GM04504 (cell line): ENCODE data around the gene SYT14.
"Not testable (repeated sequence)": the region's sequence is repeated elsewhere in the genome, so short reads cannot be mapped to it uniquely, and the experiment has no call there.

Experiments used
- DNase-seq: peaks from one replicate; pipeline ENCODE4 v3.0.0-alpha.2; 2012; ENCODE audit warnings: low read depth

Gene SYT14

GRCh38 chr1:209945377-209945776 lies 7.4 kb downstream of the SYT14 start:
- no peak for DNase-seq

GRCh38 chr1:209948155-209948554 lies 10.1 kb downstream of the SYT14 start:
- DNase-seq, result no peak

GRCh38 chr1:209956116-209956515 lies 18.1 kb downstream of the SYT14 start:
- DNase-seq, result no peak

- no peak for DNase-seq
Observed at GRCh38 chr1:209959623-209960022, 21.6 kb downstream of the SYT14 start.

GRCh38 chr1:209960926-209961325 lies 22.9 kb downstream of the SYT14 start:
- DNase-seq, result no peak

GRCh38 chr1:209962388-209962787 lies 24.4 kb downstream of the SYT14 start:
- DNase-seq, result no peak

- DNase-seq, result no peak
Observed at GRCh38 chr1:209962856-209963255, 24.8 kb downstream of the SYT14 start.

GRCh38 chr1:209965996-209966395 lies 28.0 kb downstream of the SYT14 start:
- DNase-seq, result no peak

GRCh38 chr1:209978721-209979120 lies 40.7 kb downstream of the SYT14 start:
- not testable (repeated sequence) for DNase-seq

GRCh38 chr1:209983953-209984352 lies 45.9 kb downstream of the SYT14 start:
- no peak for DNase-seq

- DNase-seq, result no peak
Observed at GRCh38 chr1:209985002-209985401, 47.0 kb downstream of the SYT14 start.

- DNase-seq, result no peak
Observed at GRCh38 chr1:209988706-209989105, 50.7 kb downstream of the SYT14 start.

- peak; percentile 4 for DNase-seq
Observed at GRCh38 chr1:209989525-209989924, 51.5 kb downstream of the SYT14 start.

- no peak for DNase-seq
Observed at GRCh38 chr1:209993061-209993830, 55.2 kb downstream of the SYT14 start.

GRCh38 chr1:209996348-209996747 lies 58.3 kb downstream of the SYT14 start:
- no peak for DNase-seq

- no peak for DNase-seq
Observed at GRCh38 chr1:209999005-209999404, 61.0 kb downstream of the SYT14 start.

- DNase-seq, result no peak
Observed at GRCh38 chr1:210001751-210002150, 63.7 kb downstream of the SYT14 start.

- no peak for DNase-seq
Observed at GRCh38 chr1:210003501-210003900, 65.5 kb downstream of the SYT14 start.

GRCh38 chr1:210010161-210010560 lies 72.1 kb downstream of the SYT14 start:
- DNase-seq, result no peak

- DNase-seq, result no peak
Observed at GRCh38 chr1:210021145-210021860, 83.3 kb downstream of the SYT14 start.

GRCh38 chr1:210022044-210022443 lies 84.0 kb downstream of the SYT14 start:
- DNase-seq, result no peak

- no peak for DNase-seq
Observed at GRCh38 chr1:210024282-210024681, 86.3 kb downstream of the SYT14 start.

- no peak for DNase-seq
Observed at GRCh38 chr1:210024996-210025395, 87.0 kb downstream of the SYT14 start.

- no peak for DNase-seq
Observed at GRCh38 chr1:210025870-210026269, 87.9 kb downstream of the SYT14 start.
